NB4 (cell line): Measurements from ENCODE around the gene ARHGEF4.

ENCODE experiments used
- DNase-seq: peaks from one replicate; pipeline ENCODE4 v3.0.0; 2010; ENCODE audit warnings: low read depth
- H3K4me3 ChIP-seq: one replicate; pipeline ENCODE4 v1.5.1; 2011; ENCODE audit warnings: mild to moderate bottlenecking, low read depth, low read length, moderate library complexity
- MYC ChIP-seq: IDR thresholded peaks from 2 replicates; pipeline ENCODE4 v1.6.1; 2011; ENCODE audit warnings: low read depth, low read length
- POLR2A ChIP-seq: IDR thresholded peaks from 2 replicates; pipeline ENCODE4 v1.6.1; 2011; ENCODE audit warnings: mild to moderate bottlenecking; ENCODE audit not compliant: insufficient read length; ENCODE audit errors: extremely low read depth
- TF ChIP-seq, protein P1 (sequence below): IDR thresholded peaks from 2 replicates; pipeline ENCODE4 v1.6.1; 2011; ENCODE audit warnings: low read depth, low read length
- TF ChIP-seq, protein P2 (sequence below): IDR thresholded peaks from one replicate; pipeline ENCODE4 v1.5.1; 2012; ENCODE audit warnings: low read depth, low read length

The ARHGEF4 gene

DNA sequence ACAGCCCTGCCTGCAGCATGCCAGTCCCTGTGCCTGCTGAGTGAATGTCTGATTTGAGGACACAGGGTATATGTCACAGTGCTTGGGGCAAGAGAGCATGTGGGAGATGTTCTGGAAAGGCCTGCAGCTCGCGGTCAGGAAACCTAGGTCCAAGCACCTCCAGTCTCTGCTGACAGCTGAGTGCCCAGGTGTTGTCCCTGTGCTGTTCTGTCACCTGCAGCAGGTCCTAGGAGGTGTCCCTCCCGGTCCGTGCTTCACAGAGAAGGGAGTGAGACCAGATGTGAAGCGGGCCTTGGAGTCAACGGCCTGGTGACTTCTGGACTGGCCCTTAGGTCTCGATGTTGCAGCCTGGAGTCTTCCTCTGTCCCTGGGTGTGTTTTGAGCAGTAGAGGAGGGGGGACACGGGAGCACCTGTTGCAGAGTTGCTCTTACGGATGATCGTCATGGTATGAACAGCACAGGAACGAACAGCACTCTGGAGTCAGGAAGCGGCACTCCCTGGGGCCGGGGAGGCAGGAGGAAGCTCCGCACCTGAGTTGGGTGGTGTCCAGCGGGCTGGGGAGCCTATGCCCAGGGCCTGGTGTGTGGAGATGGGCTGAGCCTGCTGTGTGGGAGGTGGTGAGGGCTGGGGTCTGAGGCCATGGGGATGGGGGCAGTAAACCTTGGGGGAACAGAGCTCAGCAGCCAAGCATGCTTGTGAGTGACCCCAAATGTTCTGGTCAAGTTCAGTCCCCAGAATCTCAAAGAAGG lies 21.6 kb upstream of the ARHGEF4 start:
- DNase-seq, result no peak
- TF ChIP-seq, protein P1, sequence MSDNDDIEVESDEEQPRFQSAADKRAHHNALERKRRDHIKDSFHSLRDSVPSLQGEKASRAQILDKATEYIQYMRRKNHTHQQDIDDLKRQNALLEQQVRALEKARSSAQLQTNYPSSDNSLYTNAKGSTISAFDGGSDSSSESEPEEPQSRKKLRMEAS, result no peak
- TF ChIP-seq, protein P2, sequence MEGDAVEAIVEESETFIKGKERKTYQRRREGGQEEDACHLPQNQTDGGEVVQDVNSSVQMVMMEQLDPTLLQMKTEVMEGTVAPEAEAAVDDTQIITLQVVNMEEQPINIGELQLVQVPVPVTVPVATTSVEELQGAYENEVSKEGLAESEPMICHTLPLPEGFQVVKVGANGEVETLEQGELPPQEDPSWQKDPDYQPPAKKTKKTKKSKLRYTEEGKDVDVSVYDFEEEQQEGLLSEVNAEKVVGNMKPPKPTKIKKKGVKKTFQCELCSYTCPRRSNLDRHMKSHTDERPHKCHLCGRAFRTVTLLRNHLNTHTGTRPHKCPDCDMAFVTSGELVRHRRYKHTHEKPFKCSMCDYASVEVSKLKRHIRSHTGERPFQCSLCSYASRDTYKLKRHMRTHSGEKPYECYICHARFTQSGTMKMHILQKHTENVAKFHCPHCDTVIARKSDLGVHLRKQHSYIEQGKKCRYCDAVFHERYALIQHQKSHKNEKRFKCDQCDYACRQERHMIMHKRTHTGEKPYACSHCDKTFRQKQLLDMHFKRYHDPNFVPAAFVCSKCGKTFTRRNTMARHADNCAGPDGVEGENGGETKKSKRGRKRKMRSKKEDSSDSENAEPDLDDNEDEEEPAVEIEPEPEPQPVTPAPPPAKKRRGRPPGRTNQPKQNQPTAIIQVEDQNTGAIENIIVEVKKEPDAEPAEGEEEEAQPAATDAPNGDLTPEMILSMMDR, result no peak
- no peak for TF ChIP-seq POLR2A
- no peak for TF ChIP-seq MYC

DNA sequence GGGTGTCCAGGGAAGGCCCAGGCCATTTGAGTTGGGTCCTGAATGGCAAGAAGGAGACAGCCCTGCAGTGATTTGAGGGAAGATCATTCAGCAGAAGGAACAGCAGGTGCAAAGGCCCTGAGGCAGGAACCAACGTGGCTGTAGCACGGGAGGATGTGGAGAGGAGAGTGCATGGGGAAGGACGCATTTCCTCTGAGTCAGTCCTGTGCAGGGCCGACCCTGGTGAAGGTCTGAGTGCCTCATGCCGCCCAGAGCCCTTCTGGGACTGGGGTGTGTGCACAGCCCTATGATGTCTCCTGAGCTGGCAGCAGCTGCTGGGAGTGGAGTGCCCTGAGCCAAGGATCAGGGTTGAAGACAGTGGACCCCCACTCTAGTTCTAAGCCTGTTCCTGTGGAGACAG lies 17.9 kb upstream of the ARHGEF4 start:
- DNase-seq, result no peak
- TF ChIP-seq MYC, result no peak
- TF ChIP-seq, protein P2, result no peak
- no peak for TF ChIP-seq POLR2A
- TF ChIP-seq, protein P1, result no peak
- H3K4me3 ChIP-seq, result no peak overlapping the region

More for the DNA sequence above, 21.6 kb upstream of the ARHGEF4 start:
- no peak overlapping the region for H3K4me3 ChIP-seq

DNA sequence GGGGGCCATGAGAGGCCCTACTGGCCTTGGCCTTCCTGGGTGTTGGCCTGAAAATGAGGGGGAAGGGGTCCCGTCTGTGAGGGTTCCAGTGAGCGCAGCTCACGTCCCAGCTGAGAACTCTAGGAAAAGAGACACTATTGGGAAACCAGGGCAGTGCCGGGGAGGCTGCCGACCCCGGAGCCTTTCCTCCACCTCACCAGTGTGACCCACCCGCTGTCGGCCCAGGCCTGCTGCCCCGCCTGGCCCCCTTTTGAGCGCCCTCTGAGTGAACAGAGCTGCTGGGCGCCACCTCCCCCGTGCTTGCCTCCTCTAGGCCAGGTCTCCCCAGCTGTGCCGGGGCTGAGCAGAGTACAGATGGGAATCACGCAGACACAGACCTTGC lies 17.5 kb upstream of the ARHGEF4 start:
- no peak overlapping the region for H3K4me3 ChIP-seq
- DNase-seq, result no peak
- TF ChIP-seq, protein P2, result no peak
- TF ChIP-seq POLR2A (no peak), MYC (no peak)
- TF ChIP-seq, protein P1, result no peak

DNA sequence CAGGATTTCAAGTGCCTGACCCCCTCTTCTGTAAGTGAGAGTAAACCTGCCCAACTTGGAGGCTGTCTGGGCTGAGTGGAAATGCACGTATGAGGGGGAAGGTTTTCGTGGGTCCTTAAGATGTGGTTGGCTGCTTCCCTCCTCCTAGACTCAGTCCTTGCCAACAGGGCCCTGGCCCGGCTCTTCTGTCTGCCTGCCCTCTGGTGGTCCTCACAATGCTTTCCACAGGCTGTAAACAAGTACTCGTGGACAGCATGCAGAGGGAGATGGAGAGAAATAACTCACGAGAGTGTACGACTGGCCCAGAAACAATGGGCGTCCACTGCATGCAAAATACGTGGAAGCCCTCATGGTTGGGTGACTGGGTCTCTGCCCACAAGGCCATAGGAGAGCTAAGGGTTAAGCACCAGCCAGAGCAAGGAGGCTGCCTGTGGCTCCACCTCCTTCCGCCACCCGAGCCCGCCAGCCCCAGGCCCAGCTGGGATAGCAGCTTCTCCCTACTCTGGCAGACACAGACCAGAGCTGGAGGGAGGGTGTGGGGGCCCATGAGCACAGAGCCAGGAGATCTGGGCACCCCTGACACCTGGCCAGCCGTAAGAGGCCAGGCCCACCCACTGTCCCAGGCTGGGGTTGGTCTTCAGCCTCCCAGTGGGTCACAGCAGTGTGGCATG lies 17.0 kb upstream of the ARHGEF4 start:
- H3K4me3 ChIP-seq, result no peak overlapping the region
- no peak for TF ChIP-seq MYC
- TF ChIP-seq, protein P2, result no peak
- TF ChIP-seq, protein P1, result no peak
- no peak for TF ChIP-seq POLR2A
- no peak for DNase-seq

DNA sequence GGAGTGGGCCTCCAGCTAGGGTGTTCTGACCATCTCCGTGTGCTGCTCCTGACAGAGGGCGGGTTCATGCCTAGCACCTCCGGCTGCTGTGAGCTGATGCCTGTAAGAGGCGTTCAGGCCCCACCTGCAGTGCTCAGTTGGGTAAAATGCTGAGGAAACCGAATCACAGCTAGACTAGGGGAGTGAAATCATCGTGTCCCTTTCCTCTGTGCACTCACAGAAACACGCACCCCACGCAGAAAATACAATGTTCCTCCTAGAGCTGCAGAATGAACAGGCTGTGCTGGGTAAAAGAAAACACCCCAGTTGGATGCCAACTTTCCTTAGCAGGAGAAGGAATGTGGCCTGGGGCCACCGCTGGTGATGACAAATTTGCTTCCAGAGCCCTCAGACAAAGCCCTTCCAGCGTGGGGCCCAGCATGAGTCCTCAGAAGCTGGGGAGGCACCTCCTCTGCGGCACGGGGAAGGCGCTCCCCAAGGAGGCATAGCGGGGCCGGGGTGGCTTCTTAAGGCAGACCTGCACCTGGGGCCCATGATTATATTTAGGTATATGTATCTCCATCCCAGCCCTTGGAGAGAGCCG lies 16.3 kb upstream of the ARHGEF4 start:
- no peak for DNase-seq
- TF ChIP-seq, protein P1, result no peak
- TF ChIP-seq POLR2A (no peak), MYC (no peak)
- TF ChIP-seq, protein P2, result no peak
- H3K4me3 ChIP-seq, result no peak overlapping the region
